PC-3 (cell line): ENCODE data around the gene COL4A6.

ENCODE experiments used
- EZH2 ChIP-seq: fragments of 300-600 bp; sonication (generic); IDR thresholded peaks from one replicate; pipeline ENCODE4 v1.6.1; 2017; ENCODE audit warnings: antibody characterized with exemption, mild to moderate bottlenecking, low read length; ENCODE audit not compliant: unreplicated experiment
- EZH2phosphoT487 ChIP-seq: fragments of 300-600 bp; sonication (generic); IDR thresholded peaks from 2 replicates; pipeline ENCODE4 v1.6.1; 2018; ENCODE audit warnings: mild to moderate bottlenecking, antibody characterized with exemption, low read length, borderline replicate concordance
- TF ChIP-seq, protein P1 (sequence below): fragments of 300-600 bp; sonication (generic); conservative IDR thresholded peaks from 2 replicates; pipeline ENCODE4 v1.5.1; 2017; ENCODE audit warnings: antibody characterized with exemption, low read depth, mild to moderate bottlenecking, low read length

GRCh38 chrX:108304210-108304609, 134.0 kb downstream of the COL4A6 start:
- TF ChIP-seq, protein P1, sequence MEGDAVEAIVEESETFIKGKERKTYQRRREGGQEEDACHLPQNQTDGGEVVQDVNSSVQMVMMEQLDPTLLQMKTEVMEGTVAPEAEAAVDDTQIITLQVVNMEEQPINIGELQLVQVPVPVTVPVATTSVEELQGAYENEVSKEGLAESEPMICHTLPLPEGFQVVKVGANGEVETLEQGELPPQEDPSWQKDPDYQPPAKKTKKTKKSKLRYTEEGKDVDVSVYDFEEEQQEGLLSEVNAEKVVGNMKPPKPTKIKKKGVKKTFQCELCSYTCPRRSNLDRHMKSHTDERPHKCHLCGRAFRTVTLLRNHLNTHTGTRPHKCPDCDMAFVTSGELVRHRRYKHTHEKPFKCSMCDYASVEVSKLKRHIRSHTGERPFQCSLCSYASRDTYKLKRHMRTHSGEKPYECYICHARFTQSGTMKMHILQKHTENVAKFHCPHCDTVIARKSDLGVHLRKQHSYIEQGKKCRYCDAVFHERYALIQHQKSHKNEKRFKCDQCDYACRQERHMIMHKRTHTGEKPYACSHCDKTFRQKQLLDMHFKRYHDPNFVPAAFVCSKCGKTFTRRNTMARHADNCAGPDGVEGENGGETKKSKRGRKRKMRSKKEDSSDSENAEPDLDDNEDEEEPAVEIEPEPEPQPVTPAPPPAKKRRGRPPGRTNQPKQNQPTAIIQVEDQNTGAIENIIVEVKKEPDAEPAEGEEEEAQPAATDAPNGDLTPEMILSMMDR = peak; percentile 74
- TF ChIP-seq EZH2phosphoT487 (no peak), EZH2 (no peak)
